ENCODE results near the gene PCSK7.
"Not testable (repeated sequence)": the region's sequence is repeated elsewhere in the genome, so short reads cannot be mapped to it uniquely, and the experiment has no call there.

PCSK7 gene

GRCh38 chr11:117185736-117186430 lies 46.0 kb downstream of the PCSK7 start:
- DNase-seq (ENCODE audit: low read depth), result no peak
- TF ChIP-seq CTCF (IDR thresholded peaks at IDR 0.05; ENCODE audit: low read length, missing control alignments), result no peak
- no peak overlapping the region for H3K4me3 ChIP-seq (replicated peaks; ENCODE audit: low read depth, low read length)

GRCh38 chr11:117183724-117184349 lies 48.0 kb downstream of the PCSK7 start:
- DNase-seq (ENCODE audit: low read depth), result no peak

GRCh38 chr11:117183178-117183577 lies 48.7 kb downstream of the PCSK7 start:
- DNase-seq (ENCODE audit: low read depth); H3K4me3 ChIP-seq (replicated peaks; ENCODE audit: low read depth, low read length): not testable (repeated sequence)

More at GRCh38 chr11:117183724-117184349, 48.0 kb downstream of the PCSK7 start:
- TF ChIP-seq CTCF (IDR thresholded peaks at IDR 0.05; ENCODE audit: low read length, missing control alignments), result no peak
- H3K4me3 ChIP-seq (replicated peaks; ENCODE audit: low read depth, low read length), result no peak overlapping the region

GRCh38 chr11:117182551-117182935 lies 49.3 kb downstream of the PCSK7 start:
- DNase-seq (ENCODE audit: low read depth), result no peak
- TF ChIP-seq CTCF (IDR thresholded peaks at IDR 0.05; ENCODE audit: low read length, missing control alignments), result no peak
- H3K4me3 ChIP-seq (replicated peaks; ENCODE audit: low read depth, low read length), result no peak overlapping the region

GRCh38 chr11:117181586-117182550 lies 50.0 kb downstream of the PCSK7 start:
- DNase-seq (ENCODE audit: low read depth), result no peak
- no peak overlapping the region for H3K4me3 ChIP-seq (replicated peaks; ENCODE audit: low read depth, low read length)
- TF ChIP-seq CTCF (IDR thresholded peaks at IDR 0.05; ENCODE audit: low read length, missing control alignments), result no peak

- TF ChIP-seq CTCF (IDR thresholded peaks at IDR 0.05; ENCODE audit: low read length, missing control alignments), result peak; percentile 76
- peak; percentile 81 for DNase-seq (ENCODE audit: low read depth)
- no peak overlapping the region for H3K4me3 ChIP-seq (replicated peaks; ENCODE audit: low read depth, low read length)
Measured at GRCh38 chr11:117180661-117181585, 51.0 kb downstream of the PCSK7 start.

Data from fibroblast of pulmonary artery (primary cell).